ENCODE measurements around the gene PON2.
"Not testable (repeated sequence)": the region's sequence is repeated elsewhere in the genome, so short reads cannot be mapped to it uniquely, and the experiment has no call there.

The PON2 gene

DNA sequence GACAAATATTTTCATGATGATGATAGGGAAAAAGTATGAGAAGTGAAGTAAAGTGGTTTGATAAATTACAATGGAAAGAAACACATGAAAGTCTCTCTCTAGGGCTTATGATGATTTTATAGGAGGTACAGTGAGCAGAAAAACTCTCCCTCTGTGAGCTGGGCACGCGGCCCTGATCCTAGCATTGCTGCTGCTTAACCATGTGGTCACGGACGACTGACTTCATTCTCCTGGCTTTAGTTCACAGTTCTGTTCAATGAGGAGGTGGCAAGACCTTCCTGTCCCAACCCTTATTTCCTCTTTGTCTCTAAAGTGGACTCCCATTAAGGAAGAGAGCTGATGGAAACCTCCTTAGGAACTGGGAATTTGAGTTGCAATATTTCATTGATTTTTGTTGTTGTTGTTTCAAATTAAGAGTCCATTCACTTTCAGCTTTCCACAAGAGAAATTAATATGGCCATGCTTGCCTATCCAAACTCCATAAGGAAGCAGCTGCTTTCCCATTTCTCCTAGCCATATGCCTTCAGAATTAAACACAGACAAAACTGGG, 30.4 kb downstream of the PON2 start:
- DNase-seq: no peak

DNA sequence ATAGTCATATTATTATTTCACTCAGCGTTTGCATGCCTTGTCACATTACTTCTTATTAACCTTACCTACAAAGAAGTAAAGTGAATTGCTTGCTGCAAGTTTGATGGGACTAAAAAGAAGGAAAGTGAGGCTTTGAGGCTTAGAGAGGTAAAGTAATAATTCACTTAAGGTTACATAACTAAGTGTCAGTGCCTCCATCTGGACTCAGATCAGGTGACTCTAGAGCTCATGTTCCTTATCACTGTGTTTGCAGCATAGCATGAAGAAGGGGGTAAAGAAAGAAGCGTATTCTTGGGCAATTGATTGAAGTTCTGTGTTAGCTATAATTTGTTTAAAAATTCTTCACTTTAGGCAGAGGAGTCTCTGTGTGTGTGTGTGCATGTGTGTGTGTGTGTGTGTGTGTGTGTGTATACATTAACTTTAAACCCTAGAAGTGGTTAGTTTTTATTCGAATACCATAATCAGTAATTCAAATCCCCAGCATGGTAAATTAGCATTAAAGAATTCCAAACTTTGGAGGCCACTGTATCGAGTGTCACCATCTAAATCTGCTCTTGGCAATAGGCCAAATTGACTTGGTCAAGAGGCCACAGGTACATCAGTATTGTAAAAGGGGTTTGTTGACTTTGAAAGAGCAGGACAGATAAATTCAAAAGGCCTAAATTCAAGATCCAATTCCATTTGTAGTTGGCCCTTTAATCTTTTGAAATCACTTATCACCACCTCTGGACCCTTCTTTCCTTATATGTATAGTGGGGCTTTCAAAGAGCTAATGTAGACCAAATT, 36.5 kb downstream of the PON2 start:
- DNase-seq: no peak

DNA sequence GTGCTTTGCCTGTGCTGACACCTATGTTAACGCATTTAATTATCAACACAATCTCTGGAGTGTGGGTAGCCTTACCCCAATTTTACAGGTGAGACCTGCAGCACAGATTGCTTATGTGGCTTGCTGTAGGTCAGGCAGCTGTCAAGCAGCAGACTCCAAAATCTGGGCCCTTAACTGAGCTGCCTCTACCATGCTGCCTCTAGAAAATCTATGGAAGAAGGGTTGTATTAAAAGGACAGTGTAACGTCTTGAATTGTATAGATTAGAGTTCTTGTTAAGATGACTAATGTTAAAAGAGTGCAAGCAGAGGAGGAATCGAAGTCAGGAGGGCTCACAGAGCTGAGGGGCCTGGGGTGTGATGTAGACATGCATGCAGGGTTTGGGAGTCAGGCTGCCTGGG, 37.4 kb downstream of the PON2 start:
- no peak for DNase-seq

DNA sequence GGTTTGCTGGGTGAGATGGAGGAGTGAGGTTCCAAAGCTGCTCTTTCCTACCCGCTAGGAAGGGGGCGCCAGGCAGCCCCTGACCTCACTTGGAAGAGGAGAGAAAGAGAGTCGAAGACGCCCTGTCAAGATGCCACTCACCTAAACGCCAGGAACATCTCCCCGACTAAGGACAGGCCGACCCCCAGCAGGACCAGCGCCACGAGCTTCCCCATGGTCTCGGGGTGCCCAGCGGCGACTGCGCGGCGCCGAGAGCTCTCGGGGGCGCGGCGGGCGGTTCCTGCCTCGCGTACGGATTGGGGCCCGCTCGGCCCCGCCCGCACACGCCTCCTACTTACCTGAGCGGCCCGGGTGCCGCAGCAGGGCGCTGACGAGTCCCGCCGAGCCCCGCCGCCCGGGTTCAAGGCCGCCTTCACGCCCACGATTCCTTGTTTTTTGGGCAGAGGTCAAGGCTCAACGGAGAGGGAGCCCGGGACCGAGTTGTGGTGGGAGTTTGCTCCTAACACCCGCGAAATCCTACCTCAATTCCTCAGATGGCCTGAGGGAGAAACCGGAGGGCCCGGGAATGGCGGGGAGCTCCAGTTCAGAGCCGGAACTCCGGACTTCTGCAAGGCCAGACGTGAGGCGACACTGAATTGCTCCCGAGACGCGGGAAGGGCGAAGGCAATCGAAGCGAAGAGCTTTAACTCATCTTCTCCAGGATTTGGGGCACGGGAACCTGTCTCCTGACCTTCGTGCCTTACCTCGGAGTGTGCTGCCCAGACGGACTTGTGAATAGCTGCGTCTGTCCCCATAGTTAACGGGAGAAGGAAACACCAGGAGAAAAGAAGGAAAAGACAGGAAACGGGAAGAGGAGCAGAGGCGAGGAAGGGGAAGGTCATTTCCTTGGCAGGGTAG, 38.4 kb downstream of the PON2 start, which contains the start of gene PON3:
Gene PON3, minus strand, starts transcription at position 240 of the 897 bp plus-strand sequence. Its CDS starts 25 bp downstream, at position 215.
- DNase-seq: no peak

DNA sequence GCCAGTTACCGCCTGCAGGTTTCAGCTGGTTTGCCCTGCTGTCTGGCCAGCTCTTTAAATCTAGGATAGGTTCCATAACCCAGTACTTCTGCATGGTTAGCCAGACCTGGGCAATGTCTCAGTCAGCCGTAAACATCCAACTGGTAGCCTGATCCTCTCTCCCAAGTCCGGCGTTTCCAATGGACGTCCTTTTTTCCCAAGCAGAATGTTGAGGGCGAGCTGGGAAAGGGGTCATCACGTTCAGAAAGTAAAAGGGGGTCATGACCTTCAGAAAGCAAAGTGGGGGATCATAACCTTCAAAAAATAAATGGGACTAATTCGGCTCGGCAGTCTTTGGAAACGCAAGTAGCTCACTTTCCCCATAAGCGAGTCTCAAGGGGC, 39.1 kb downstream of the PON2 start:
- no peak for DNase-seq

DNA sequence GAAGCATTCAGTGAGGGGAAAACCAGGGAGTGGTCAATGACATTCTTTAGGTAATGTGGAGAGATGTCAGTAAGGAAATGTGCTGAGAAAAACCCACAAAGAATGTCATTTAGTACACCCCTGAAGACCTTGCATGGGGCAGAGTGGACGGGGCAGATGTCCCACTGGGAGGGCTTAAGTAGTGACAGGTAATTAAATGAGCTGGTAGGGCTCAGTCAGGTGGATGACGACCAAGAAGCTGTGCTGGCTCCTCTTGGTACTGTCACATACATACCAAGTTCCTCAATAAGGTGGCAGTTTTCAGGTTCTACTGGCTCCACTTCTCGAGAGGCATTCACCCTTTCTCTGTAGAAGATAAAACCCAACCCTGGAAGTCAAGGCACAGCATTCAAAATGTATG, 40.5 kb downstream of the PON2 start:
- DNase-seq: no peak

DNA sequence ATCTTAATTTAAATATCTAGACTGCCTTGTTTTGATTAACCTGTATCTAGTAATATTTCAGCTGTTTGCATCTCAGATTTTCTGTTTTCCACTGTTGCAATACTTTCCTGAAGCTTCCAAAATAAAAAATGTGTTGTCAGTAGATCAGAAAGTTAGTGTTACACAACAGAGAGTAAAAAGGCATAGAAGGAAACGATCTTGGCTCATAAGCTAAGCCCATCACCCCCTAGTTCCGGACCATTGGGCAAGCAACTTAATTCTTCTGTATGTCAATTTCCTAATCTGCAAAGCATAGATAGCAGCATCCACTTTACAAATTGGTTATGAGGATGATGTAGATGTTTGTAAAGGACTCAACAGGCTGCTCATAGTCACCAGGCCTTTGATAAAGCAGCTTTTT, 43.1 kb downstream of the PON2 start:
- DNase-seq: no peak

DNA sequence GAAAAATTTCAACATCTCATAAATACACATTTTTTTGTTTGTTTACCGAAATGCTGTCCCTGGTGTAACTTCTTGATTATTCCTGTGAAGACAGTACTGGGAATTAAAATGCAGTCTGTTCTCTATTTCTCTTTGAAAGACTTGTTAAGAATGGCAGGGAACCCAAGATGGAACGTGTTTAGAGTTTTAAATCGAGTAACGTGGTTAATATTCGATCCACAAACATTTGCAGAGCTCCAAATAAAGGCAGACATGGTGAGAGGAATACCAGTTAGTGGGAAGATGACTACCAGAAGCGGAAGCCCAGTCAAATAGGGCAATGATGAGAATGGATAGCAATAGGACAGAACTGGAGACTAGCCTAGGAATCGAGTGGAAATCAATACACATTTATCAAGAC, 45.3 kb downstream of the PON2 start:
- DNase-seq: no peak

DNA sequence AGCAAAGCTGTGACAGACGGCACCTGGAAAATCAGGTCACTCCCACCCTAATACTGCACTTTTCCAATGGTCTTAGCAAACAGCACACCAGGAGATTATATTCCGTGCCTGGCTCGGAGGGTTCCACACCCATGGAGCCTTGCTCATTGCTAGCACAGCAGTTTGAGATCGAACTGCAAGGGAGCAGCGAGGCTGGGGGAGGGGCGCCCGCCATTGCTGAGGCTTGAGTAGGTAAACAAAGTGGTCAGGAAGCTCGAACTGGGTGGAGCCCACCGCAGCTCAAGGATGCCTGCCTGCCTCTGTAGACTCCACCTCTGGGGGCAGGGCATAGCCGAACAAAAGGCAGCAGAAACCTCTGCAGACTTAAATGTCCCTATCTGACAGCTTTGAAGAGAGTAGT, 55.4 kb downstream of the PON2 start:
- not testable (repeated sequence) for DNase-seq

DNA sequence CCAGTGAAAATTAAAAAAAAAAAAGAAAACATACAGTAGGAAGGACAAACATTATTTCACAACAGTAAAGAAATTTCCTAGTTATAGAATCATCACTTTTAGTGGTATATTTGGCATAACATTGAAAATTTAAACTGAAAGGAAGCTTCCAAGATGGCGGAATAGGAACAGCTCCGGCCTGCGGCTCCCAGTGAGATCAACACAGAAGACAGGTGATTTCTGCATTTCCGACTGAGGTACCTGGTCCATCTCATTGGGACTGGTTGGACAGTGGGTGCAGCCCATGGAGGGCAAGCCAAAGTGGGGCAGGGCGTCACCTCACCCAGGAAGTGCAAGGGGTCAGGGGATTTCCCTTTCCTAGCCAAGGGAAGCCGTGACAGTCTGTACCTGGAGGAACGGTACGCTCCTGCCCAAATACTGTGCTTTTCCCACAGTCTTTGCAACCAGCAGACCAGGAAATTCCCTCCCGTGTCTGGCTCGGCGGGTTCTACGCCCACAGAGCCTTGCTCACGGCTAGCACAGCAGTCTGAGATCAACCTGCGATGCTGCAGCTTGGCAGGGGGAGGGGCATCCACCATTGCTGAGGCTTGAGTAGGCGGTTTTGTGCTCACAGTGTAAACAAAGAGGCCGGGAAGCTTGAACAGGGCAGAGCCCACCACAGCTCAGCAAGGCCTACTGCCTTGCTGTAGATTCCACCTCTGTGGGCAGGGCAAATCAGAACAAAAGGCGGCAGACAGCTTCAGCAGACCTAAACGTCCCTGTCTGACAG, 58.0 kb downstream of the PON2 start:
- DNase-seq: no peak

DNA sequence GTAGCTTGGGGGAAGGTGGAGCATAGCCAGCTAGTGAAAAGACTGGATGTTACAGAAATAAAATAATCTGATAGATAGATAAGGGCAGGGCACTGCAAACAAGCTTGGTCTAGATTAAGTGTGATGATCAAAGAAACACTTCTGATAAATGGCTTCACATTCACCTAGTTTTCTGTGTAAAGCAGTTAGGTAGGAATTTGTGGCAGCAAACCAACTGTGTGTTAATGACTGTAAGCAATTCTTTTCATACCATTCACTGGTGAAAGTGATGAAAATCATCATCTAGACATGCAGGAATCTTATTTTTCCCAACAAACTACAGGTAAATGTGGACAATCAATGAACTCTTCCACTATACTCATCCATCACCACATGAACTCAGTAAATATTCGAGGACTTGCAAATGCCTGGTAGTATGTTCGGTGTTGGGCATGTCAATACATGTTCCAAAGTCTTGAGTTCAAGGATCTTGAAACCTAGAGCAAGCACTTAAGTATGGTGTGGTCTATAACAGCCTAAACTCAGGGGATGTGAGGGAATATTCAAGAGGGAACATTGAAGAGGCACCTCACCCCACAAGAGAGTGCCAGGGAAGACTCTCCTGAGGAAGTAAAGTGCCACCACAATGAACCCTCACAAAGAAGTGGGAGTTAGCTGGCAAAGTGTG, 59.1 kb downstream of the PON2 start:
- DNase-seq: no peak

DNA sequence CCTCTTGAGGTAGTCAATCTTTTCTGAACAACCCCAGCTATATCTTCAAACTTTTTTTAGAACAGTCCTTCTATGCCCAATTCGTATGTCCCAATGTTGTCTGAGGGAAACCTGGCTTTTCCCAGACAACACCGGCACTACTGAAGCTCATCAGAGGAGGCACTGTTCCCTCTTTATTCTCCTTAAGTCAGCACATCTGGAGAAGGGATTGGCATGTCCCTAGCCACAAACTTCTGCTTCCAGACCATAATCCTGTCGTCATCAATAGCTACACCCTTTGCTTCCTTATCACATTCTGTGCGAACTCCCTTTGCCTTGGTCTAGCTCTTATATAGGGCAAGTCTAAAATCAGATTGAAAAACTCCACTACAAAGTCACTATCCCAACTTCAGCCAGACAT, 61.5 kb downstream of the PON2 start:
- DNase-seq: no peak

DNA sequence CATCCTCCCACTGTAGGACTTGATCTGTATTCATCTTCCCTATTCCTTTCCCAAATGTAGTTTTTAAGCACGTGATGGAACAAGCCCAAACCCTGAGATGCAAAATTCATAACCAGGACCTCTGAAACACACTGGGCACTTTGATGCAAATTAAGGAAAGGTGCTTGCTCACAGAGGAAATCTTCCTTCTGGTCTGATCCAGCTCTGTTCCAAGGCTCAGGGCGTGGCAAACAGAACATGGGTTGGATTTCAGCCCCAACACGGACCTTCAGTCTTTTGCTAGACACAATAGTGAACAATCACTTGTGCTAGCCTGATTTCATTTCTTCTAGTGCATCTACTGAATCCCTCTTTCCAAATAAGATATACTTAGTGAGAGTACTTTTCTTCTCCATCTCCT, 66.6 kb downstream of the PON2 start:
- no peak for DNase-seq

DNA sequence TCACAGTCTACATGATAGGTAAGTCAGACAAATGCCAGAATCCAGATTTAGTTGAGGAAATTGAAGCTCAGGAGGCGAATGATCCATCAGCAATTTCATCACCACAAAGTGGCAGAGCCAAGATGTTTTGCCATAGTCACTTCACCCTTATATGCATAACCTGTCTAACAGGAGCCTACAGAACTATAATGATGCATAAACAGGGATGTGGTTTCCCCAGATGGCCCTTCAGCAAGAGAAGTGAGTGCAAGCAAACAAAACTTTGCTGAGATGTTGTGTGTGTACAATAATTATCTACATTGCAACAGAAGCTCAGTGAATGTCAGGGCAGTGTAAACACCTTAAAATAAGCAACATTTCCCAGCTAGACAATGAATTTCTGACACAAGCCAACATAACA, 67.2 kb downstream of the PON2 start:
- no peak for DNase-seq

DNA sequence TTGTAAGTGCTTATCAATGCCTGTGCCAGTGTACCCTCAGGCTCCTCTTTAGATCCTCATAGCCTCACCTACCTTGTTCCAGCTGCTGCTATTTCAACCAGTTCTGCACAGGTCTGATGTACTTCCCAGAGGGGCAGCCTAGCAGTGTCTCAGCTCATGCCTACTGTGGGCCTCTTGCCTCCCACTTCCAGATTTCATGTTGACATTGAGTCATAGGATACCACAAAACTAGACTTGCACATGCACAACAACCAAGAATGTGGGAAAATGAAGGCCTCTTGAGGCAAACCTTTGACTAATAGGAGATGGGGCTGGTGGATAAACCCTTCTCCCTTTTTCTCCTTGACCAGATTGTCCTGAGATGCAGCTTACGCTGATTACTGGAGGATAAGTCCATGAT, 69.7 kb downstream of the PON2 start:
- DNase-seq: no peak

DNA sequence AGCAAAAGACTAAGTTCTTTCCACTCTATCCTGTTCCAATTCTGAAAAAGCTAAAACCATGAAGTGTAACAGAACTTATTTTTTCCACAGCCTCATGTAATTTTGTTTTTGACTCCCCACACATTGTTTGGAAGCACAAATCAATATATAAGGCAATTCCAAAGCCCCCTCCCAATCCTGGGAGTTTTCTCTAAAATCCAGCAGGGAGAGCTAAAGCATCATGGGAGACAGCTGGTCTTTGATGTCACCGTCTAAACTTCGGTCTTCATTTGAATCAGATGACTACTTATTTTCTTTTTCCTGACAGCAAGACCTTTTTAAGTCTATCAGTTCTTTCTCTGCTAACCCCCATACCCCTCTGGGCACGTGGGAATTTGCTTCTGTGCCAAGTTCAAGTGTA, 77.2 kb downstream of the PON2 start:
- DNase-seq: no peak

Data from activated gamma-delta T cell (primary cell).